SU-DHL-6 (cell line): ENCODE data around the gene ALDH4A1.

Source experiments
- EZH2phosphoT487 ChIP-seq: fragments of 200-600 bp; sonication (generic), shearing (Covaris generic); conservative IDR thresholded peaks from 2 replicates; pipeline ENCODE4 v1.6.1; 2018; ENCODE audit warnings: mild to moderate bottlenecking, antibody characterized with exemption, low read length, moderate library complexity, mixed read lengths
- TF ChIP-seq, protein P1 (sequence below): fragments of 200-600 bp; sonication (generic); IDR thresholded peaks from one replicate; pipeline ENCODE4 v1.5.1; 2017; ENCODE audit warnings: antibody characterized with exemption, mild to moderate bottlenecking, low read length, moderate library complexity; ENCODE audit not compliant: insufficient read depth, poor library complexity, severe bottlenecking

GRCh38 chr1:18874600-18874999 is 27.8 kb downstream of the ALDH4A1 start:
- TF ChIP-seq, protein P1, sequence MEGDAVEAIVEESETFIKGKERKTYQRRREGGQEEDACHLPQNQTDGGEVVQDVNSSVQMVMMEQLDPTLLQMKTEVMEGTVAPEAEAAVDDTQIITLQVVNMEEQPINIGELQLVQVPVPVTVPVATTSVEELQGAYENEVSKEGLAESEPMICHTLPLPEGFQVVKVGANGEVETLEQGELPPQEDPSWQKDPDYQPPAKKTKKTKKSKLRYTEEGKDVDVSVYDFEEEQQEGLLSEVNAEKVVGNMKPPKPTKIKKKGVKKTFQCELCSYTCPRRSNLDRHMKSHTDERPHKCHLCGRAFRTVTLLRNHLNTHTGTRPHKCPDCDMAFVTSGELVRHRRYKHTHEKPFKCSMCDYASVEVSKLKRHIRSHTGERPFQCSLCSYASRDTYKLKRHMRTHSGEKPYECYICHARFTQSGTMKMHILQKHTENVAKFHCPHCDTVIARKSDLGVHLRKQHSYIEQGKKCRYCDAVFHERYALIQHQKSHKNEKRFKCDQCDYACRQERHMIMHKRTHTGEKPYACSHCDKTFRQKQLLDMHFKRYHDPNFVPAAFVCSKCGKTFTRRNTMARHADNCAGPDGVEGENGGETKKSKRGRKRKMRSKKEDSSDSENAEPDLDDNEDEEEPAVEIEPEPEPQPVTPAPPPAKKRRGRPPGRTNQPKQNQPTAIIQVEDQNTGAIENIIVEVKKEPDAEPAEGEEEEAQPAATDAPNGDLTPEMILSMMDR = no peak
- no peak for TF ChIP-seq EZH2phosphoT487
